Endothelial cell of umbilical vein (primary cell): ENCODE data around the gene LRP1B. TPM values are rescaled to one million over a fixed set of nuclear protein-coding genes. Genes with fewer than 3 reads are reported as not detected.

ENCODE experiments used
- BruUV-seq: library from RNA; stranded (reverse); fragments of 400-500 nt; replicated peaks from 2 replicates; lab custom pipeline; 2021; lab: Mats Ljungman, UMichigan
- CTCF ChIA-PET: fragments of 300-600, 350-600 bp; sonication (Branson Sonifier 250); formaldehyde crosslinking; loops from one replicate; lab custom pipeline; 2021; ENCODE audit warnings: antibody characterized with exemption, inconsistent platforms; lab: Charles Lee
- POLR2A ChIA-PET: fragments of 300-600, 350-600 bp; sonication (Branson Sonifier 250); formaldehyde crosslinking; loops from one replicate; lab custom pipeline; 2021; ENCODE audit warnings: antibody characterized with exemption, inconsistent platforms; lab: Charles Lee
- DNase-seq: peaks from one replicate; pipeline ENCODE4 v3.0.0-alpha.2; 2011; ENCODE audit warnings: low read depth, low spot score
- FAIRE-seq: peaks from 2 replicates; lab custom pipeline; 2011; peaks lifted over from hg19 to GRCh38; lab: Jason Lieb, UNC
- H2AFZ ChIP-seq: 2 replicates; pipeline ENCODE4 v1.6.0; 2012; ENCODE audit warnings: low read depth, low read length, control low read depth, inconsistent platforms
- H3K27ac ChIP-seq: 2 replicates; pipeline ENCODE4 v1.5.1; 2011; ENCODE audit warnings: low read depth, mild to moderate bottlenecking, control low read depth, low read length, moderate library complexity; ENCODE audit not compliant: insufficient read depth
- H3K27me3 ChIP-seq, 2 experiments: 2 replicates each; pipeline versions ENCODE4 v1.6.0 to v1.6.1; 2011; ENCODE audit warnings: low read length in 2 of 2, mixed read lengths in 1 of 2; ENCODE audit not compliant: control insufficient read depth in 2 of 2, insufficient read depth in 2 of 2
- H3K36me3 ChIP-seq, 2 experiments: 2 replicates in 1 of 2; 3 replicates in 1 of 2; pipeline ENCODE4 v1.5.1; 2011; ENCODE audit warnings: low read length in 2 of 2, mild to moderate bottlenecking in 1 of 2, moderate library complexity in 1 of 2; ENCODE audit not compliant: control insufficient read depth in 2 of 2, insufficient read depth in 2 of 2; ENCODE audit errors: extremely low read depth in 1 of 2
- H3K4me1 ChIP-seq: 3 replicates; pipeline ENCODE4 v1.5.1; 2011; ENCODE audit warnings: mild to moderate bottlenecking, low read length; ENCODE audit not compliant: control insufficient read depth, insufficient read depth; ENCODE audit errors: extremely low read depth
- H3K4me2 ChIP-seq: 2 replicates; pipeline ENCODE4 v1.6.1; 2011; ENCODE audit warnings: low read length, control low read depth, mixed read lengths; ENCODE audit not compliant: insufficient read depth
- H3K4me3 ChIP-seq, 3 experiments: fragments of 200-600 bp in 1 of 3; sonication (generic), shearing (Covaris generic) in 1 of 3; replicated peaks in 1 of 3; 2 replicates each; pipeline ENCODE4 v1.5.1; 2011 to 2016; ENCODE audit warnings: control low read depth in 3 of 3, low read length in 3 of 3, mild to moderate bottlenecking in 2 of 3, inconsistent platforms in 1 of 3, low read depth in 1 of 3, moderate library complexity in 1 of 3; ENCODE audit not compliant: insufficient read depth in 1 of 3
- H3K79me2 ChIP-seq: 2 replicates; pipeline ENCODE4 v1.6.0; 2012; ENCODE audit warnings: low read length, inconsistent platforms; ENCODE audit not compliant: control insufficient read depth, insufficient read depth
- H3K9ac ChIP-seq: replicated peaks from 2 replicates; pipeline ENCODE3; 2011; ENCODE audit warnings: low read length, control low read depth; ENCODE audit not compliant: insufficient read depth; ENCODE audit errors: extremely low read depth
- H3K9me1 ChIP-seq: replicated peaks from 3 replicates; pipeline ENCODE4 v1.6.0; 2011; ENCODE audit warnings: mild to moderate bottlenecking, low read length; ENCODE audit not compliant: control insufficient read depth, insufficient read depth; ENCODE audit errors: extremely low read depth
- H3K9me3 ChIP-seq: replicated peaks from 2 replicates; pipeline ENCODE4 v1.5.1; 2012; ENCODE audit warnings: low read length, inconsistent platforms; ENCODE audit not compliant: control insufficient read depth, insufficient read depth
- H4K20me1 ChIP-seq: replicated peaks from 2 replicates; pipeline ENCODE3; 2011; ENCODE audit warnings: mild to moderate bottlenecking, low read length; ENCODE audit not compliant: control insufficient read depth, insufficient read depth; ENCODE audit errors: extremely low read depth
- CTCF ChIP-seq, 2 donors: IDR thresholded peaks; 1 replicate in 1 of 2; 2 replicates in 1 of 2; pipeline ENCODE4 v1.5.1; 2011; ENCODE audit warnings: low read length in 2 of 2, mild to moderate bottlenecking in 2 of 2, moderate library complexity in 2 of 2, control low read depth in 1 of 2, inconsistent platforms in 1 of 2, low read depth in 1 of 2; ENCODE audit not compliant: insufficient read depth in 1 of 2; ENCODE audit errors: extremely low read depth in 1 of 2
- EZH2 ChIP-seq: IDR thresholded peaks from 2 replicates; pipeline ENCODE4 v1.6.1; 2012; ENCODE audit warnings: borderline replicate concordance, low read depth, mild to moderate bottlenecking, moderate library complexity, low read length, inconsistent platforms; ENCODE audit not compliant: severe bottlenecking
- FOS ChIP-seq: IDR thresholded peaks from 2 replicates; pipeline ENCODE4 v1.6.1; 2011; ENCODE audit warnings: mild to moderate bottlenecking, low read length, moderate library complexity, borderline replicate concordance; ENCODE audit not compliant: insufficient read depth
- GATA2 ChIP-seq: IDR thresholded peaks from 2 replicates; pipeline ENCODE4 v1.7.0; 2011; ENCODE audit warnings: low read depth, mild to moderate bottlenecking, moderate library complexity, mixed read lengths, low read length; ENCODE audit not compliant: insufficient read length, insufficient read depth
- JUN ChIP-seq: IDR thresholded peaks from 2 replicates; pipeline ENCODE4 v1.6.1; 2011; ENCODE audit warnings: borderline replicate concordance, low read depth; ENCODE audit not compliant: insufficient read length, insufficient read depth
- MAX ChIP-seq: IDR thresholded peaks from 2 replicates; pipeline ENCODE4 v1.6.1; 2011; ENCODE audit not compliant: insufficient read depth, insufficient read length
- MYC ChIP-seq: IDR thresholded peaks from one replicate; pipeline ENCODE4 v1.6.1; 2011; ENCODE audit warnings: mild to moderate bottlenecking, low read depth, low read length
- POLR2A ChIP-seq: IDR thresholded peaks from 2 replicates; pipeline ENCODE4 v1.6.1; 2012; ENCODE audit warnings: low read depth, mild to moderate bottlenecking, control low read depth, low read length
- POLR2AphosphoS5 ChIP-seq: IDR thresholded peaks from 2 replicates; pipeline ENCODE4 v1.6.1; 2012; ENCODE audit warnings: low read depth, mild to moderate bottlenecking, control low read depth, low read length, moderate library complexity; ENCODE audit not compliant: insufficient read depth
- dilution Hi-C: fragments of 300-500 bp; cut with MboI; formaldehyde crosslinking; loops from one replicate; pipeline ENCODE4 v1.15.0; 2019; ENCODE audit warnings: low sequenced_read_pairs; ENCODE audit not compliant: extremely low pct_ligation_motif_present
- intact Hi-C: fragments of 100-400 bp; cut with micrococcal nuclease; formaldehyde crosslinking; loops from one replicate; pipeline ENCODE4 v1.10.0; 2022
- polyA plus RNA-seq, 4 experiments: library from polyadenylated mRNA; depleted of rRNA in 3 of 4; stranded (reverse) in 3 of 4; unstranded in 1 of 4; fragments of >200 nt; gene quantifications; 2 replicates each; pipeline versions ENCODE4 v1.2.1 to v1.2.3, GENCODE V29; 2011 to 2012; ENCODE audit warnings: missing spikeins in 1 of 4
- total RNA-seq: library from RNA; stranded (reverse); gene quantifications from 2 replicates; pipeline ENCODE4 v1.2.3, GENCODE V29; 2021

LRP1B gene
- total and polyA plus RNA-seq, 2 donors (not counting 3 experiments of a cell fraction or from before 2014, with no cell fraction given) = 0.03 to 0.07 TPM

- ChIA-PET CTCF (interaction anchor here (4.4 kb wide), 1 partner anchor 13 kb away, joined by 54 read pairs; no protein-coding TSS in a partner anchor), POLR2A (no interaction called here)
- H4K20me1 ChIP-seq = no peaks in the 10 kb centered on the region
- H2AFZ ChIP-seq = no peak overlapping the region
- BruUV-seq = no TSS peak
- H3K4me2 ChIP-seq = no peak overlapping the region
- no peak for DNase-seq
- H3K27me3 ChIP-seq = peaks cover 13 to 28% of the 10 kb centered on the region in 2 experiments
- H3K9me3 ChIP-seq = no peaks in the 10 kb centered on the region
- no peaks in the 10 kb centered on the region for H3K79me2 ChIP-seq
- H3K9ac ChIP-seq = no peak overlapping the region
- TF ChIP-seq POLR2A (no peak), FOS (no peak), MAX (no peak), JUN (no peak), CTCF (IDR thresholded peaks at IDR 0.05; ENCODE audit: extremely low read depth in 1 of 2, insufficient read depth in 1 of 2, low read depth in 1 of 2, low read length in 2 of 2) (no peak), POLR2AphosphoS5 (no peak), MYC (no peak), EZH2 (no peak), GATA2 (no peak)
- H3K4me1 ChIP-seq = peaks cover 11% of the 10 kb centered on the region
- no peaks in the 10 kb centered on the region for H3K36me3 ChIP-seq
- dilution Hi-C loops (no loop called here), intact Hi-C loops (no loop called here)
- no peak overlapping the region for H3K27ac ChIP-seq
- FAIRE-seq = no peak
- no peak overlapping the region for H3K4me3 ChIP-seq
- no peaks in the 10 kb centered on the region for H3K9me1 ChIP-seq
These were observed 3.6 kb downstream of the LRP1B start for GRCh38 chr2:142127248-142127647.
